Transverse colon (tissue), 4 donors: ENCODE measurements around the gene COG5. TPM values are rescaled to one million over a fixed set of nuclear protein-coding genes. Genes with fewer than 3 reads are reported as not detected.

ENCODE experiments used
- DNase-seq: peaks from one replicate; pipeline ENCODE4 v3.0.0-alpha.2; 2019
- H3K27ac ChIP-seq, 4 donors: fragments of 200-600 bp; sonication (generic); 2 replicates each; pipeline ENCODE4 v1.5.1; 2016 to 2018; ENCODE audit warnings: inconsistent platforms in 4 of 4
- H3K27me3 ChIP-seq: fragments of 200-600 bp; sonication (generic); 2 replicates; pipeline ENCODE4 v1.5.1; 2017; ENCODE audit warnings: inconsistent platforms
- H3K36me3 ChIP-seq, 4 donors: fragments of 200-600 bp; sonication (generic); 2 replicates each; pipeline ENCODE4 v1.5.1; 2017 to 2019; ENCODE audit warnings: inconsistent platforms in 4 of 4
- H3K4me1 ChIP-seq, 4 donors: fragments of 200-600 bp; sonication (generic); 2 replicates each; pipeline ENCODE4 v1.5.1; 2017 to 2020; ENCODE audit warnings: inconsistent platforms in 4 of 4
- H3K4me3 ChIP-seq, 4 donors: fragments of 200-600 bp; sonication (generic); 1 replicate in 1 of 4; 2 replicates in 3 of 4; pipeline versions ENCODE4 v1.5.1 to v1.6.1; 2017 to 2019; ENCODE audit warnings: inconsistent platforms in 4 of 4
- H3K9me3 ChIP-seq, 2 donors: fragments of 200-600 bp; sonication (generic); 2 replicates each; pipeline ENCODE4 v1.5.1; 2017 to 2019; ENCODE audit warnings: inconsistent platforms in 2 of 2
- EP300 ChIP-seq: sonication (generic); formaldehyde crosslinking; IDR thresholded peaks from one replicate; pipeline ENCODE4 v1.6.1; 2017; ENCODE audit warnings: antibody characterized with exemption, low read depth
- POLR2A ChIP-seq: fragments of 450-650 bp; IDR thresholded peaks from one replicate; pipeline ENCODE4 v1.6.1; 2016; ENCODE audit warnings: antibody characterized with exemption, mild to moderate bottlenecking, moderate library complexity
- POLR2AphosphoS5 ChIP-seq, 3 donors: sonication (generic); formaldehyde crosslinking; IDR thresholded peaks; one replicate each; pipeline ENCODE4 v1.6.1; 2016; ENCODE audit warnings: antibody characterized with exemption in 3 of 3
- WGBS, 2 donors: methylation state at CpG; one replicate each; pipeline ENCODE4 v1.1.5; 2018; ENCODE audit warnings: low coverage in 1 of 2; 5-methylcytosine and 5-hydroxymethylcytosine counted together
- in situ Hi-C, 4 donors: fragments of 200-750 bp; cut with MboI; loops; one replicate each; pipeline versions ENCODE4 v1.15.0 to v1.15.1; 2017; ENCODE audit warnings: low sequenced_read_pairs in 3 of 4, low pct_ligation_motif_present in 1 of 4, low pct_unique_long_range_greater_than_20kb in 1 of 4
- intact Hi-C: fragments of 100-400 bp; cut with DNase I; formaldehyde crosslinking; loops from one replicate; pipeline ENCODE4 v1.15.1; 2023; ENCODE audit warnings: low total_unique reads
- total RNA-seq, 4 donors: library from RNA; depleted of rRNA; stranded (reverse); fragments of >200 nt; gene quantifications; one replicate each; pipeline ENCODE4 v1.1.0, GENCODE V29; 2016
- TF ChIP-seq, protein P1 (sequence below), 5 experiments: fragments of 200-600 bp in 3 of 5; fragments of 450-650 bp in 2 of 5; sonication (generic) in 3 of 5; IDR thresholded peaks; 1 replicate in 2 of 5; 2 replicates in 3 of 5; pipeline ENCODE4 v1.5.1; 2016 to 2017; ENCODE audit warnings: antibody characterized with exemption in 5 of 5, inconsistent platforms in 3 of 5, mild to moderate bottlenecking in 2 of 5, moderate library complexity in 1 of 5

COG5 gene
- total RNA-seq, 4 donors from 2014 or later, result 15.7 to 48.2 (median 35.7) TPM

- no peak overlapping the region for H3K4me3 ChIP-seq
- no peak overlapping the region for H3K27ac ChIP-seq
- no peaks in the 10 kb centered on the region for H3K27me3 ChIP-seq
- H3K4me1 ChIP-seq, result peaks cover 0 to 4% (median 0%) of the 10 kb centered on the region in 4 donors
- DNase-seq, result no peak
- in situ Hi-C loops (no loop called here), intact Hi-C loops (no loop called here)
- no peaks in the 10 kb centered on the region for H3K9me3 ChIP-seq
- 60 to 84% methylated on average over 1 of the region's 1 CpG for WGBS, 2 donors
- H3K36me3 ChIP-seq, result no peaks in the 10 kb centered on the region
- TF ChIP-seq POLR2A, result no peak
- no peak for TF ChIP-seq POLR2AphosphoS5 (IDR thresholded peaks at IDR 0.05)
- TF ChIP-seq, protein P1, sequence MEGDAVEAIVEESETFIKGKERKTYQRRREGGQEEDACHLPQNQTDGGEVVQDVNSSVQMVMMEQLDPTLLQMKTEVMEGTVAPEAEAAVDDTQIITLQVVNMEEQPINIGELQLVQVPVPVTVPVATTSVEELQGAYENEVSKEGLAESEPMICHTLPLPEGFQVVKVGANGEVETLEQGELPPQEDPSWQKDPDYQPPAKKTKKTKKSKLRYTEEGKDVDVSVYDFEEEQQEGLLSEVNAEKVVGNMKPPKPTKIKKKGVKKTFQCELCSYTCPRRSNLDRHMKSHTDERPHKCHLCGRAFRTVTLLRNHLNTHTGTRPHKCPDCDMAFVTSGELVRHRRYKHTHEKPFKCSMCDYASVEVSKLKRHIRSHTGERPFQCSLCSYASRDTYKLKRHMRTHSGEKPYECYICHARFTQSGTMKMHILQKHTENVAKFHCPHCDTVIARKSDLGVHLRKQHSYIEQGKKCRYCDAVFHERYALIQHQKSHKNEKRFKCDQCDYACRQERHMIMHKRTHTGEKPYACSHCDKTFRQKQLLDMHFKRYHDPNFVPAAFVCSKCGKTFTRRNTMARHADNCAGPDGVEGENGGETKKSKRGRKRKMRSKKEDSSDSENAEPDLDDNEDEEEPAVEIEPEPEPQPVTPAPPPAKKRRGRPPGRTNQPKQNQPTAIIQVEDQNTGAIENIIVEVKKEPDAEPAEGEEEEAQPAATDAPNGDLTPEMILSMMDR (IDR thresholded peaks at IDR 0.05), result no peak
- no peak for TF ChIP-seq EP300
Measured at GRCh38 chr7:107233981-107234380, 329.7 kb downstream of the COG5 start.

GRCh38 chr7:107233174-107233573 is 330.5 kb downstream of the COG5 start:
- 84 to 88% methylated on average over 4 of the region's 4 CpGs for WGBS, 2 donors
- TF ChIP-seq, protein P1 (IDR thresholded peaks at IDR 0.05), result no peak
- no peak for TF ChIP-seq POLR2AphosphoS5 (IDR thresholded peaks at IDR 0.05)
- Histone ChIP-seq H3K27me3 (no peaks in the 10 kb centered on the region), H3K36me3 (no peaks in the 10 kb centered on the region), H3K27ac (no peak overlapping the region), H3K4me3 (no peak overlapping the region), H3K9me3 (no peaks in the 10 kb centered on the region), H3K4me1 (peaks cover 0 to 4% (median 0%) of the 10 kb centered on the region in 4 donors)
- intact Hi-C loops (no loop called here), in situ Hi-C loops (no loop called here)
- DNase-seq, result no peak

DNA sequence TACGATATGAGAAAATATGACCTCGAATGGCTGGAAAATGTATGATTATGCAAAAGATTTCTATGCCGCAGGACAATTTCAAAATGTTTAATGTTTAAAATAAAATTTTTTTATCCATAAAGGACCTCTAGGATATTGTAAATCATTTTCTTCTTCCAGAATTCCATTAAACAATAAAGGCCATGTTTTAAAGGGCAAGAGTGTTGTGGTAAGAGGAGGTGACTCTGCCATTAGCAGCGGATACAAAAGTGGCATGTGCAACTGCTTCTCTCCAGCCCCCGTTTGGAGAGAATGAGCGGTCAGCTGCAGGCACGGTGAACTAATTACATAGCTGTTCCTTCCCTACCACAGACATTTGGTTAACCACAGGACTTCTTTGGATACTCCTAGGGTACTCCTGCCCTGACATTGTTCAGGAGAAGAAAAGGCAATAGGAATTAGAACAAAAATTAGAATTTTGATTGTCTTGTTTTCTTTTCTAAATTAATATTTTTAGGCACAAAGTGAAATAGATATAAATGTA is 331.1 kb downstream of the COG5 start:
- in situ Hi-C loops (no loop called here), intact Hi-C loops (no loop called here)
- H3K27ac ChIP-seq, result no peak overlapping the region
- peaks cover 0 to 4% (median 0%) of the 10 kb centered on the region in 4 donors for H3K4me1 ChIP-seq
- H3K27me3 ChIP-seq, result no peaks in the 10 kb centered on the region
- DNase-seq, result no peak
- no peak for TF ChIP-seq POLR2AphosphoS5 (IDR thresholded peaks at IDR 0.05)
- no peak for TF ChIP-seq POLR2A
- TF ChIP-seq, protein P1 (IDR thresholded peaks at IDR 0.05), result no peak
- TF ChIP-seq EP300, result no peak
- 85 to 93% methylated on average over 5 to 7 of the region's 7 CpGs for WGBS, 2 donors
- H3K9me3 ChIP-seq, result no peaks in the 10 kb centered on the region
- H3K36me3 ChIP-seq, result no peaks in the 10 kb centered on the region
- no peak overlapping the region for H3K4me3 ChIP-seq

GRCh38 chr7:107230334-107230733 is 333.4 kb downstream of the COG5 start:
- Histone ChIP-seq H3K4me3 (no peak overlapping the region), H3K4me1 (peaks cover 0 to 4% (median 0%) of the 10 kb centered on the region in 4 donors), H3K36me3 (no peaks in the 10 kb centered on the region), H3K27ac (no peak overlapping the region), H3K27me3 (no peaks in the 10 kb centered on the region), H3K9me3 (no peaks in the 10 kb centered on the region)
- intact Hi-C loops (no loop called here), in situ Hi-C loops (no loop called here)
- 94 to 95% methylated on average over 3 of the region's 3 CpGs for WGBS, 2 donors
- TF ChIP-seq, protein P1 (IDR thresholded peaks at IDR 0.05), result no peak
- no peak for TF ChIP-seq POLR2A
- no peak for TF ChIP-seq POLR2AphosphoS5 (IDR thresholded peaks at IDR 0.05)
- no peak for TF ChIP-seq EP300
- no peak for DNase-seq
